ENCODE results near the gene ASCC3.
"Not testable (repeated sequence)": the region's sequence is repeated elsewhere in the genome, so short reads cannot be mapped to it uniquely, and the experiment has no call there.

The ASCC3 gene

DNA sequence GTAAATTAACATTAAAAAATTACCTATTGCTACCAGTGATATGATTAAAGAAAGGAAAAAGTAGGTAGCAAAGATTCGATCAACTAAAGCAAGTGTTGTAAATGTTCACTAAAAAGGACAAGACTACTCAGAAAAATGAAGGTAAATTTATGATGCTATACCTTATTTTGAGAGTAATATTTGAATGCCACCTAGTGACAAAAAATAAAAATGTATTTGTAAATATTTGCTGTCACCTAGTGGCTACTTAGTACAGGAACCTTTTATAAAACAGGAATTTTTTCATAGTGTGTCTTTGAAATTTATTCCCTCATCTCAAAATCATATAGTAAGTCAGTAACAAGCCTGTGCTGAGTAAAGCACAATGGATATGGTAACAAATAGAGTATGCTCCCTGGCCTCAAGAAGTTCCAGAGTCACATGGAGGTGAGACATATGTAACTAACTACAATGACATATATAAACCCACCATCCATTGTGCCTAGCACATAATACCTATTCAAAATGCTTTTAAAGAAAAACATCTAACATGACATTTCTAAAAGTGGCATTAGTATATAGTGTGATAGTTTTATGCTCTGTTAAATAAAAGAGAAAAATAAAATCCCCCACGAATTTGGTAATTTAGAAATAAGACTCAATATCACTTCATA is 223.3 kb downstream of the ASCC3 start:
- peak; percentile 40 for DNase-seq

DNA sequence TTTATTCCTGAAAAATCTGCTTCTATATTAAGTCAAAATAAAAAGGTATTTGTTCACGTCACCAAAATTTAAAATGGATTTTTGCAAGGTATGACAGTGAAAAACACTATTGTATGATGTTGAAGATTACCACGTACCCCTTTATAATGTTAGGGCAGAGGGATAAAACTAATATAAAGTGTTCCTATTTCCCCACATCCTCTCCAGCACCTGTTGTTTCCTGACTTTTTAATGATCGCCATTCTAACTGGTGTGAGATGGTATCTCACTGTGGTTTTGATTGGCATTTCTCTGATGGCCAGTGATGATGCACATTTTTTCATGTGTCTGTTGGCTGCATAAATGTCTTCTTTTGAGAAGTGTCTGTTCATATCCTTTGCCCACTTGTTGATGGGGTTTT is 240.0 kb downstream of the ASCC3 start:
- not testable (repeated sequence) for DNase-seq

- peak; percentile 56 for DNase-seq
Measured at GRCh38 chr6:100633096-100633777, 247.9 kb downstream of the ASCC3 start.

DNA sequence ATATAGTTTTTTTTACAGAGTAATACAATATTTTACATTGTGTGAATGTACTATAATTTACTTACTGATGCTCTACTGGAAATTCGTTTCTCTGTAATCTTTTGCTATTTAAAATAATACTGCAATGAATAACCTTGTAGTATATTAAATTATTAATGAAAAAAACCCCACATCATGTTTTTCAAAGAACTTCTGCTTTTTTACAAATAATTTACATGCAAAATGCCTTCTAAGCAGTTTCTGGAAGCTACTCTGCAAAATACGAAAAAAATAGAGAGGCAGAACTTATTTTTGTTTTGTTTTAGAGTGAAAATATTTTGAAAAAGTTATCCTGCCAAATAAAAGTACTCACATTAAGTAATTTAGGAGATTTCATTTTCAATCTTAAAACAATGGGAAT is 250.6 kb downstream of the ASCC3 start:
- DNase-seq, result no peak

DNA sequence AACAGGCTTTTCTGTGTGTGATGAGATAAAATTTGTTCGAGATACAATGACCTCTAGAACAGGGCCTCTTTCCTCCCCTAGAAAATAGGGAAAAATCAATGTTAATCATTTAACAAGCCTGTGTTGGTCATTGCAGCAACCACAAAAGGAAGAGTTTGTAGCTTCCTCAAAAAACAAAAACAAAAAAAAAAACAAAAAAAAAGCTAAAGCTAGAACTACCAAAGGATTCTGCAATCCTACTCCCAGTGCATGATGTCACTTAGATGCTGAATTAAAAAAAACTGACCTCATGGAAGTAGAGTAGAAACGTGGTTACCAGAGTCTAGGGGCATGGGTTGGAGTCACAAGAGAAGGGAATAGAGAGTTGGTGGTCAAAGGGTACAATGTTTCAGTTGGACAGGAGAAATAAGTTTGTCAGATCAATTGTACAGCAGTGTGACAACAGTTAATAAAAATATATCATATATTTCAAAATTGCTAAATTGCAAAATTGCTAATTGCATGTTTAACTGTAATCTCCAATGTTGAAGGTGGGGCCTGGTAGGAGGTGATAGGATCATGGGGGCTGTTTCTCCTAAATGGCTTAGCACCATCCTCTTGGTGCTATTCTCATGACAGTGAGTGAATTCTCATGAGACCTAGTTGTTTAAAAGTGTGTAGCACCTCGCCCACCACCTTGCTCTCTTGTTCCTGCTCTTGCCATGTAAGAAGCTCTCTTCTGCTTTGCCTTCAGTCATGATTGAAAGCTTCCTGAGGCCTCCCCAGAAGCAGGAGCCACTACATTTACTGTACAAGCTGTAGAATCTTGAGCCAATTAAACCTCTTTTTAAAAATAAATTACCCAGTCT is 253.0 kb downstream of the ASCC3 start:
- no peak for DNase-seq

DNA sequence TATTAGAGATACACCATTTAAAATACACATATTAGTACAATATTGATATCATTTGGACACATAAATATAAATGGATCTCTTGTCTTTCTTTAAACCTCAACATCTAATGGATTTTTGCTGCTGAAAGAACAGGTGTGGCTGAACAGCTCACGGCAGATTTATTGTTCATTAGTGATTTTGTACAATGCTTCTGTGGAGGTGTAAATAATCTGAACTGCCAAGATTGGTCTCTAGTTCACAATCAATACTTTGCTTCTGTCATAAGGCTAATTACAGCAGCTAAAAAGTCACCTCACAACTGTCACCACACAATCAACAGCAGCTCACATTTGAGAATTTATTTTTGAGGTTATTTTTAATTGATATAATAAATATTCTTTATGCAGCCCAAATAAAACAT is 254.4 kb downstream of the ASCC3 start:
- DNase-seq, result no peak

GRCh38 chr6:100622907-100623692 is 258.0 kb downstream of the ASCC3 start:
- DNase-seq, result no peak

GRCh38 chr6:100620085-100620840 is 260.9 kb downstream of the ASCC3 start:
- no peak for DNase-seq

DNA sequence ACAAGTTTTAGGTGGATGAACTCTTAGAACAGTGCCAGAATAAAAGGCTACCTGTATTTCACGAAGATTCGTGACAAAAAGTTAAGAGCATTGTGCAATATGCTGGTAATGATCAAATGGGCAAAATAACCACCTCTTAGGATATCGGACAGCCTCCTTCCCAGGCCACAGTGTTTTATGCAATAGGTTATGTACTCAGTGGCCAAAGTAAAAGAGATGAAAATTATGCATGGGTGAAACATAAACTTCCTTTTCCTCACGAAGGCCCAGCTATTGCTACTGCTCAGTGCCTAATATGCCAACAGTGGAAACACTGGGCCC is 262.8 kb downstream of the ASCC3 start:
- DNase-seq, result no peak

DNA sequence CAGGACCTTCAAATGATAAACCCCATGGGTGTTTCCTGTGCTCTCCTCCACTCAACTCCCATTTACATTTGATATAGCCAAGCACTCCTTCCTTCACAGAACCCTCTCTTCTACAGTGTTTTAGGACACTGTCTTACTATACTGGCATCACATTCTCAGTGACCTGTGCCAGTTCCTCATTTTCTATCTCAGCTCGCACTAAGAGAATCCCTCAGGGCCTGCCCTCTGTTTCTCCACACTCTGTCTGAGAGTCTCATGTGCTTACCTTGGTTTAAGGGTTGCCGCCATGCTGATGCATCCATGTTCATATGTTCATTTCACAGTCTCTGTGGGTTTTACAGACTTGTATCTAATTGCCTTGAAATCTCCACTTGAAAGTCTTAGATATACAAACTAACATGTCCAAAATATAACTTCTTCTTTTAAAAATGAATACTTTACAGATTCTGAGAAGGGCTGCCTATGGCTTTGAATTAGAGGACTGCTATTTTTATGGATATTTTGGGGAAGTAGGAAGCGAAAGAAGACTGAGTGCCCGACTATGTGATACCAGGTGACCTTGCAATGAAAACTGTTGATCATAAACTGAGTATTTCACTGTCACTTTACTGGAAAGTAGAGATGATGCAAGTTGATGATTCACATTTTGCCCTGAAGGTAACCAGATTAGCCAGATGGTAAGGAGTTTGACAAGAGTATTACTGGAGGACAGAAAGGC is 263.3 kb downstream of the ASCC3 start:
- DNase-seq, result no peak

DNA sequence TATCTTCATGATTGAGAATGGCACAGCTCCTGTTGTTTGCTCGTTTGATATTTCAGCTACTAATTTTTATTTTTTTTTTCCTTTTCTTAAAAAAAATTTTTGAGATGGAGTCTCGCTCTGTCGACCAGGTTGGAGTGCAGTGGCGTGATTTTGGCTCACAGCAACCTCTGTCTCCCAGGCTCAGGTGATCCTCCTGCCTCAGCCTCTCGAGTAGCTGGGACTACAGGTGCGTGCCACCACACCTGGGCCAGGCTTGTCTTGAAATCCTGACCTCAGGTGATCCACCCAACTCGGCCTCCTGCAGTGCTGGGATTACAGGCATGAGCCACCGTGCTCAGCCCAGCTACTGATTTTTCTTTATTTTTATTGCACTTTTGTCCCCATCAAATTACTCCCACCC is 266.2 kb downstream of the ASCC3 start:
- no peak for DNase-seq

GRCh38 chr6:100614386-100614785 is 266.7 kb downstream of the ASCC3 start:
- no peak for DNase-seq

DNA sequence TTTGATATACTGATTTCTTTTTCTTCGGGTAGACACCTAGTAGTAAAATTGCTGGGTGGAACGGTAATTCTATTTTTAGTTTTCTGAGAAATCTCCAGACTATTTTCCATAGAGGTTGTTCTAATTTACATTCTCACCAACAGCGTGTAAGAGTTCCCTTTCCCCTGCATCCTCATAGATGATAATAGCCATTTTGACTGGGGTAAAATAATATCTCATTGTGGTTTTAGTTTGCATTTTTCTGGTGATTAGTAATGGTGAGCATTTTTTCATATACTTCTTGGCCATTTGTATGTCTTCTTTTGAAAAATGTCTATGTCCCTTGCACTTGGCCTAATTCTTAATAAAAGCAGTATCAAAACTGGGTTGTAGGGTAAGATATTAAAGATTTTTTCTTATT is 267.5 kb downstream of the ASCC3 start:
- DNase-seq, result no peak

DNA sequence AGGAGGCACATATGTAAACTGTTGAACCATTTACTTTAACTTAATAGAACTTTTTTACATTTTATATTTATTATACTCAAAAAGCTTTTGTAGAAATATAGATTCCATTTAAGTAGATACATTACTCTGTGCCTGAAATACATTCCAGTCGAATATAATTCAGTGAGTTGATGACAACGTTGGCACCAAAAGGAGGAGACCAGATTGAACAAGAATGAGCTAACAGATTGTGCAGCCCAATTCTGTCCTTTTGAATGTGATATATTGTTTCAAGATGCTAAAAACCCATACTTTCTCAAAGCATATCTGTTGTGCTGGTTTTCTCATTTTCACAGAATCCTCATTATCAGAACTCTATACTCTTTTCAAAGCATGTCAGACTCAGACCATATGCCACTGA is 269.0 kb downstream of the ASCC3 start:
- no peak for DNase-seq

- no peak for DNase-seq
Measured at GRCh38 chr6:100599088-100599770, 281.9 kb downstream of the ASCC3 start.

DNA sequence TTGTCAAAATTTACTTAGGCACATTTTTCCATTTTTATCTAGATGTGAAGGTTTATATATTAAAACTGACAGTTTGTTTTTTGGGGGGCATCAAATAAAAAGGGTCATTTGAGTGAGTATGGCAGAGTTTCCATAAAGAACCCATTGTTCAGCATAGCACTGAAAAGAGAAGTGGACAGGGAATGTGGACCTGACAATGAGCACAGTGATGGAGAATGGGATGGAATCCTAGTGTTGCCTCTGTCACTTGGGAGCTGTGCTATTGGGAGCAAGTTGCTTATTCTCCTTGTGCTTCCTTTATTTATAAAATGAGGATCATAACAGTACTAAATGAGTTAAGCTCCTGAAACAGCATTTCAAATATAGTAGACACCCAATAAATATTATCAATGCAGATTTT is 285.7 kb downstream of the ASCC3 start:
- peak; percentile 15 for DNase-seq

DNA sequence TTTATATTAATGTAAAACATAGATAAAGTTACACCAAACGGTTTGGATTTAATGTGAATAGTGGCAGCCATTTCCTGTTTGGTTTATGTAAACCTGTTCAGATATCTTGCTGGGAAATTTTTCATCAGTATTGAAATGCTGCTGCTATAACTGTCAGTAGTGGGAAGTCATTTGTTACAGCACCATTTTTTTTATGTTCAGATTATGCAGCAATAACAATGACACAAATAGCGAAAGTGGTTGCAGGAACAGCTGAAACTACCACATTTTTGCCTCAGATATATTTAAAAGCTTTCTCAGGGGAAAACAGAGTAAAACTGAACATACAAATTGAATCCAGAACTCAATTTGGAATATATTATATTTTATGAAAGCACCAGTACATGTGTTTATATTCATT is 287.6 kb downstream of the ASCC3 start:
- no peak for DNase-seq

GRCh38 chr6:100592929-100593328 is 288.2 kb downstream of the ASCC3 start:
- no peak for DNase-seq

DNA sequence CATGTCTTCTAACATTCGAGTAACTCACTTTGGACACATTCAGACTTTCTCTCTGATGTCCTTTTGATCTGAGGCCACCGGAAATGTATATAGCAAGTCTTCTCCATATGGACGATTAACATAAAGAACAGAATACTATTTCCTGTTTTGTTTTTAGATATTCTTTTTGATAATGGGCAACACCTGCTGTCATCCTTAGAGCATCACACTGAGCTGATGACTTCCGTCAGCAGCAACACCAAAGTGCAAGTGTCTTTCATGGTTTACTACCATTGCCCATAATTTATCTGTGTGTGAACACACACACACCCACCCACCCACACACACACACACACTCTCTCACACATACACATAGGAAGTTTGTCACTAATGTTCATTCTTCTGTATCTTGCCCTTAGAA is 303.7 kb downstream of the ASCC3 start:
- no peak for DNase-seq

DNA sequence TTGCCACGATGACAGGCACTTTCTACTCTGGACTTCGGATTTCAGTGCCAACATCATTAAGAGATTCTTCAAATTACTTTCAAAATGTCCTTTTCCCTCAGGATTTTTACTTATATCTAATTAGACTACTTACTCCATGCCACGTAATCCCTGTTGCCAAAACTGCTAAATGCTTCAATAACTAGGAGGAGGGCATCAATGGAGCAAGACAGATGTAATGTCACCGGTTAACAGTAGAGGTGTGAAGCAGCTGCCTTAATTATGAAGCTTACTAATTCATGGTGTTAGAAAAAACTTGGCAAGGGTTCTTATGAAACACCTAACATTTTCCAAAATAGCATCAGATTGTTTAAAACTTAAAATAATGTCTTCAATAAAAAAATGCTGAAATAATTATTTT is 305.2 kb downstream of the ASCC3 start:
- DNase-seq, result no peak

- no peak for DNase-seq
Measured at GRCh38 chr6:100574836-100575235, 306.3 kb downstream of the ASCC3 start.

Data from midbrain (tissue), 1 donor.